Activated gamma-delta T cell treated with Interleukin-2 at 50 U/mL for 16 hours (primary cell): ENCODE measurements around the gene SDF2L1.
"Not testable (repeated sequence)": the region's sequence is repeated elsewhere in the genome, so short reads cannot be mapped to it uniquely, and the experiment has no call there.

ENCODE experiments used
- DNase-seq: peaks from one replicate; pipeline ENCODE4 v3.0.0-alpha.2; 2020

The SDF2L1 gene

GRCh38 chr22:21688706-21689381 is 46.7 kb downstream of the SDF2L1 start:
- DNase-seq, result no peak

- DNase-seq, result no peak
These were observed 48.3 kb downstream of the SDF2L1 start for GRCh38 chr22:21690401-21690801.

GRCh38 chr22:21691816-21692215 is 49.7 kb downstream of the SDF2L1 start:
- no peak for DNase-seq

- not testable (repeated sequence) for DNase-seq
These were observed 50.8 kb downstream of the SDF2L1 start for GRCh38 chr22:21692856-21693255.

- DNase-seq, result no peak
These were observed 51.4 kb downstream of the SDF2L1 start for GRCh38 chr22:21693333-21693998.
